Sigmoid colon (tissue), 4 donors: ENCODE measurements around the gene HMCN2.

Experiments used
- POLR2A ChIP-seq, 2 donors: fragments of 450-650 bp; IDR thresholded peaks; one replicate each; pipeline ENCODE4 v1.6.1; 2016; ENCODE audit warnings: antibody characterized with exemption in 2 of 2, mild to moderate bottlenecking in 2 of 2, moderate library complexity in 2 of 2
- POLR2AphosphoS5 ChIP-seq, 4 donors: sonication (generic); formaldehyde crosslinking; IDR thresholded peaks; one replicate each; pipeline ENCODE4 v1.6.1; 2017; ENCODE audit warnings: antibody characterized with exemption in 4 of 4
- TF ChIP-seq, protein P1 (sequence below), 4 experiments: fragments of 450-650 bp in 3 of 4; fragments of 200-600 bp in 1 of 4; IDR thresholded peaks; one replicate each; pipeline ENCODE4 v1.5.1; 2016 to 2019; ENCODE audit warnings: antibody characterized with exemption in 4 of 4, mild to moderate bottlenecking in 3 of 4, moderate library complexity in 2 of 4

DNA sequence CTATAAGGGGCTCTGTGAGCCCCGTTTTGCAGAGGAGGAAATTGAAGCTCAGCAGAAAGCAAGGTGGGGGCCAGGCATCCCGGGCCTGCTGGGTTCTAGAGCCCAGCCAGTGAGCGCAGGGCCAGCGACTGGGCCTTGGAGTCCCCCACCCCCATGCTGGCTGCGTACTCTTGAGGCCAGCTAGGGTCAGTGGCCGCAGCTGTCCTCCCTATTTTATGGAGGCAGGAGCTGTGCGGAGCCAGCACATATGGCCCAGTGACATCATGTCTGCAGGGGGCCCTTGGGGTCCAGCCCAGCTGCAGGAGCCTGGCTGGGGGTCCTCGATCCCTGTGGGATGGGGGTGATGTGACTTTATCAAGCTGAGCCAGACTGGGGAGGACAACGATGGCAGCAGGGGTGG lies 71.3 kb downstream of the HMCN2 start:
- TF ChIP-seq, protein P1, sequence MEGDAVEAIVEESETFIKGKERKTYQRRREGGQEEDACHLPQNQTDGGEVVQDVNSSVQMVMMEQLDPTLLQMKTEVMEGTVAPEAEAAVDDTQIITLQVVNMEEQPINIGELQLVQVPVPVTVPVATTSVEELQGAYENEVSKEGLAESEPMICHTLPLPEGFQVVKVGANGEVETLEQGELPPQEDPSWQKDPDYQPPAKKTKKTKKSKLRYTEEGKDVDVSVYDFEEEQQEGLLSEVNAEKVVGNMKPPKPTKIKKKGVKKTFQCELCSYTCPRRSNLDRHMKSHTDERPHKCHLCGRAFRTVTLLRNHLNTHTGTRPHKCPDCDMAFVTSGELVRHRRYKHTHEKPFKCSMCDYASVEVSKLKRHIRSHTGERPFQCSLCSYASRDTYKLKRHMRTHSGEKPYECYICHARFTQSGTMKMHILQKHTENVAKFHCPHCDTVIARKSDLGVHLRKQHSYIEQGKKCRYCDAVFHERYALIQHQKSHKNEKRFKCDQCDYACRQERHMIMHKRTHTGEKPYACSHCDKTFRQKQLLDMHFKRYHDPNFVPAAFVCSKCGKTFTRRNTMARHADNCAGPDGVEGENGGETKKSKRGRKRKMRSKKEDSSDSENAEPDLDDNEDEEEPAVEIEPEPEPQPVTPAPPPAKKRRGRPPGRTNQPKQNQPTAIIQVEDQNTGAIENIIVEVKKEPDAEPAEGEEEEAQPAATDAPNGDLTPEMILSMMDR (IDR thresholded peaks at IDR 0.05): no peak
- TF ChIP-seq POLR2AphosphoS5 (IDR thresholded peaks at IDR 0.05) (no peak), POLR2A (IDR thresholded peaks at IDR 0.05) (no peak)
